ENCODE measurements around the gene FARSA.

FARSA gene

DNA sequence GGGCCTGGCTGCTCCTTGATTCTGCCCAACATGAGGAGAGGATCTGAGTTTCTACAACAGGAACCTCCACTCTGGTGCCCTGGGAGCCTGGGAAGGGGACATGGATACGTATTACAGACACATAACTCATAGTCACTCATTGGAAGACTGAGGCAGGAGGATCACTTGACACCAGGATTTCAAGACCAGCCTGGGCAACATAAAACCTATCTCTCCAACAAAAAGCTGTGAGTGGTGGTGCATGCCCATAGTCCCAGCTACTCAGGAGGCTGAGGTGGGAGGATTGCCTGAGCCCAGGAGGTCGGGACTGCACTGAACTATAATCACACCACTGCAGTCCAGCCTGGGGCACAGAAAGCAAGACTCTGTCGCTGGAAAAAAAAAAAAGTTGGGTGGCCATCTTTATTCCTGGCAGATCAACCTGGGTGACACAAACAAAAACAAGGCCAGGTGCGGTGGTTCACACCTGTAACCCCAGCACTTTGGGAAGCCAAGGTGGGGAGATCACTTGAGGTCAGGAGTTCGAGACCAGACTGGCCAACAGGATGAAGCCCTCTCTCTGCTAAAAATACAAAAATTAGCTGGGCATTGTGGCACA is 45.4 kb downstream of the FARSA start:
- DNase-seq = no peak

DNA sequence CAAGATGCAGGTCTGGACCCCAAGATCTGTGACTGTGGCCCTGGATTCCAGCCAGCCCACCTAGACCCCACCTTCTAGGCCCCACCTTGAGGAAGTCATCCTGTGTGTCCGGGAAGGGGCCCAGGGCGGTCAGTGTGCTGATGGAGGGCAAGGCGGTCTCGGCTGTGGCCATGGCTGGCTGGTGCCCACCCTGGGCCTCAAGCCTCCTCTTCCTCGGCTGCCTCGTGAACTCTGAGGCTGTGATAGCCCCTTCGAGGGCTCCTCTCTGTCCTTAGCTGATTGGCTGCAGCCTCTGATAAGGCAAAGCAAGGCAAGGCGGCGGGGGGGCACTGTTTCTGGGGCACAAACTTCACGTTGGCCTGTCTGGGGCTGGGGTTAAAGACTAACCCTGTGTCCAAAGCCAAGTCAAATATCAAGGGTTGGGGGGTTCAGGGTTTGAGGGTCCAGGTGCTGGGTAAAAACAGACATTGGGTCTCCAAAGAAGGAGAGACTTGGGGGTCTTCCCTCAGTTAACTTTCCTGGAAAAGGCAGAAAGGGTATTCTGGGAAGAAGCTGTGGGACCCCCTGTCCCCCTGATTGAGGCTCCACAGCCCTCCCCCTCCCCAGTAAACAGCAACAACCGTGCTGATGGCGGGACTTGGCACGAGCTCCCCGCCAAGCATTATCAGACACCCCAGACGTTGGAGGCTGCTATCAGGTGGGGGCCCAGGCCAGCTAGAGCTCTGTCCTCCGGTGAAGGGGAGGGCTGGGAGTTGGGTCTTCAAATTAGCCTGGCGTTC is 46.4 kb downstream of the FARSA start, which contains the start of gene KLF1:
Gene KLF1, minus strand, starts transcription at position 233 of the 779 bp plus-strand sequence. Its CDS starts 61 bp downstream, at position 172.
- DNase-seq = no peak

DNA sequence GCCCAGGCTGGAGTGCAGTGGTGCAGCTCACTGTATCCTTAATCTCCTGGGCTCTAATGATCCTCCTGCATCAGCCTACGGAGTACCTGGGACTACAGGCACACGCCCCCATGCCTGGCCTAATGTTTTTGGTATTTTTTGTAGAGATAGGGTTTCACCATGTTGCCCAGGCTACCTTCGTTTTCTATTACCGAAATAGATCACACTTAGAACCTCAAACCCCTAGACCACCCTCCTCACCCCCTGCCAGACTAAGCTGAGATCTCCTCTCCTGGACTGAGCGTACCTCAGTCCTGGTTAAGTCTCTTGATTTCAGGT is 46.9 kb downstream of the FARSA start:
- no peak for DNase-seq

DNA sequence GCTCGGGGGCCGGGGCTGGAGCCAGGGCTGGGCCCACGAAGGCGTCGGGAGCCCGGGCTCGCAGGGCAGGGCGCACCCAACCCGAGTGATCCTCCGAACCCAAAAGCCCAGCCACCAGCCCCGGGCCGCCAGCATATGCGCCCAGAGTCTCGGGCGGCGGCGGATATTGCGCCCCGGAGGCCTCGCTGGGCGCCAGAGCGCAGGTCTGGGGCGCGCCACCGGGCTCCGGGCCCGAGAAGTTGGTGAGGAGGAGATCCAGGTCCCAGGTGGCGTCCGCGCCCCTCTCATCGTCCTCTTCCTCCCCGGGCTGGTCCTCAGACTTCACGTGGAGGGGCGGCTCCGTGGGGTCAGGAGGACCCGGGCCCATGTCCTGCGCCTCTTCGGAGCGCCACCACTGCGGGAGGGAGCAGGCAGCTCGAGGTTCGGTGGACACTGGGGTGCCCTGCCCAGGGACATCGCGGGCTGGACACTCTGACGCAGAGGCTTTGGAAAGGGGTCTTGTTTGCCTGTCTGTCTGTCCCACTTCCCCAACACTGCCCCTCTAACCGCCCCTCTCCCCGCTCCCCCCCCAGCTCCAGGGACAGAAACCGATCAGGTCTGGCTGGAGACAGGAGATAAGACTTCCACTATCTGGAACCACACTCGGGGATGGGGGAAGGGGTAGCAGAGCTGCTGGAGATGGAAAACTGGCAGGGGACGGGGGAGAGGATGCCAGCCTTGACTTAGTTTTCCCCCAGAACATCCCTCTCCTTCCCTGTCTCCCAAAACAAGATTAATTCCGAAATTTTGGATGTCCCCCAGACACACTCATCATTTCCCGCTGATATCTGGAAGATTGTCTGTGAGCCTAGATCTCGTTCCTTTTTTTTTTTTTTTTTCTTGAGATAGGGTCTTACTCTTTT is 47.5 kb downstream of the FARSA start:
- DNase-seq = no peak

DNA sequence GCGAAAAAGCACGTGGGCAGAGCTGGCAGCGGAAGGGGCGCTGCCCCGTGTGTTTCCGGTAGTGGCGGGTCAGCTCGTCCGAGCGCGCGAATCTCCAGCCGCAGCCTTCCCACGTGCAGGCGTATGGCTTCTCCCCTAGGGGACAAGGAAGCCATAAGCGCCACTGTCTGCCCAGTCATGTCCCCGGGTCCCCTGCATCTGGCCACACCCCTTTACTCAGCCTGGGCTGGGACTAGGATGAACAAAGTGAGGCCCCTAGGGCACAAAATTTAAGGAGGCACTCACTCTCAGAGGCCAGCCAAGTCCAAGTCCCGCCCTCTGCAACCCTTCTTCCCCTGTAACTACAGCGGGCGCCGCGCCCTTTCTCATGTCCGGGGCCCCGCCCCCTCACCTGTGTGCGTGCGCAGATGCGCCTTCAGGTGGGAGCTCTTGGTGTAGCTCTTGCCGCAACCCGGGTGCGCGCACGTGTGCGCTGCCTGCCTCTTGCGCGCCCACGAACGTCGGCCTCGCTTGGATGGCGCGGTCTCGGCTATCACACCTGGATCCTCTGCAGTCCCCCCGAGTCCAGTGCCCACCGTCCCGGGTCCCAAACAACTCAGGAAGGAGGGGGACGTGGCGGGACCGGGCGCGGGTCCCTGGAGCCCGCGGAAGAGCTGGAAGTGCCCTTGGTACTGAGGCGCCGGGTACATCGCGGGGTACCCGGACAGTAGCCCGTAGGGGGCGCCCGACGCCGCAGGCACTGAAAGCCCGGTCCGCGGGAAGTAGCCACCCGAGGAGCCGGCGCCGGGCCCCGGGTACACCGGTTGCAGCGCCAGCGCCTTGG is 48.4 kb downstream of the FARSA start:
- DNase-seq = peak in 1 of 2 donors; percentile 39

DNA sequence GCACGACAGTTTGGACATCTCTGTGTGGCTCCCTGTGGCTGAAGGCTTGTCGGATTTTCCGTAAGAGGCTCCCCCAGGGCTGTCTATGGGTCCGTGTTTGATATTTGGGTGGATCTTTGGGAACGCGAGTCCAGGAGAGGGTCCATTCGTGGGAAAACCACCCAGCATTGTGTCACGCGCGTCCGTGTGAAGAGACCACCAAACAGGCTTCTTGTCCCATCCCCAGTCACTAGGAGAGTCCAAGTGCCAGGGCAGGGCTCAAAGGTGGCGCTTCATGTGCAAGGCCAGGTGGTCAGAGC is 48.9 kb downstream of the FARSA start:
- no peak for DNase-seq

DNA sequence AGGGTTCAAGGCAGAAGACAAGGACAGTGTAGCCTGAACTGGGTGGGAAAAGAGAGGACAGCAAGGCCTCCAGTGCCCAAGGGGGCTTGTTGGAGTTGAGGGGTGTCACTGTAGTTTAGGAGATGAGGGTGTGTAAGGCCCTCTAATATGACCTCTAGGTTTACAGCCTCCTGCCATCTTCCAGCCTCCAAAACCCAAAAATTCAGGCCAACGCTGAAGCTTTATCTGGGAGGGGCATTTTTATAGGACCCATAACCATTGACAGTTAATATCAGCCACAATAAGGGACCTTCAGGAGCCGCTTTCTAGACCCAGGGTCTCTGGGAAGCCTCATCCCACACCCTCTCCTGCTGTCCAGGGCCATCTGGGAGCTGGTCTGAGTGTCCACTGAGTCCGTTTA is 49.3 kb downstream of the FARSA start:
- no peak for DNase-seq

DNA sequence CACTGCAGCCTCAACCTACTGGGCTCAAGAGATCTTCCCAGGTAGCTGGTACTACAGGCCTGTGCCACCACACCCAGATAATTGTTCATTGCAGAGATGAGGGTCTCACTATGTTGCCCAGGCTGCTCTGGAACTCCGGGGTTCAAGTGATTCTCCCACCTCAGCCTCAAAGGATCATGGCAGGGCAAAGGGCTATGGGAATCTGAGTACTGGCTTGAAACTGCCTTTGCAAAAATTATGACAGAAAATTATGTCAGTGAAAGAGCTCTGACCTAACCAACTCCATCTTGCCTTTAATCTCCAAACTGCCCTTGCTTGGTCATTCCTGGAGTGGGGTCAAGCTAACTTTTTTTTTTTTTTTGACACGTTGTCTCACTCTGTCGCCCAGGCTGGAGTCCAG is 50.9 kb downstream of the FARSA start:
- no peak for DNase-seq

DNA sequence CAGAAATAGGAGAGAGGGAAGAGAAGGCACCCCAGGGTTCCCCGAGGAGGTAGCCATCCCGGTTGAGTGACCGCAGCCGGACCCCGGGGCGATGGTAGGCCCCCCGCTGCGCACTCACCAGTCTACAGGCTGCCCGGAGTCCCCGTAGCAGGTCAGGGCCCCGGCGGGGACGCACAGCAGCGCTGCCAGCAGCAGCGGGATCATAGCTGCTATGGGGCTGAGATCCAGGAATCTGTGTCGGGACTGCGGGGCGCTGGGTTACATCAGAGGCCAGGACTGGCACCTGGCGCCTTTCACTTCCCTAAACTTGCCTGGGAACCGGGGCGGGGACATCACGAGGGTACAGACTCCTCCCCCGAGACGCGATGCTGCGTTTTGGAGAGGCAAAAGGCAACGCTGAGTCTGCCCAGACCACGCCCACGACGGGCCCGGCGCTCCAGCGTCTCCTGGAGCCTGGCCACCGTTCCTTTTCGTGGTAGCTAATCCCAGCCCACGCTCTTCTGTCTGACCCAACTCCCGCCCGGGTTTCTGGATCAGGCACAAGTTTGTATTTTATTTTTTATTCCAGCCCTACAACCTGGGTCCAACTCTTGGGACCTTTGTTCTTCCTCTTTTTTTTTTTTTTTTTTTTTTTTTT is 52.2 kb downstream of the FARSA start, which contains the start of gene DNASE2:
Gene DNASE2, minus strand, starts transcription at position 278 of the 637 bp plus-strand sequence. Its CDS starts 74 bp downstream, at position 204.
- peak; percentile 39 to 83 for DNase-seq

DNA sequence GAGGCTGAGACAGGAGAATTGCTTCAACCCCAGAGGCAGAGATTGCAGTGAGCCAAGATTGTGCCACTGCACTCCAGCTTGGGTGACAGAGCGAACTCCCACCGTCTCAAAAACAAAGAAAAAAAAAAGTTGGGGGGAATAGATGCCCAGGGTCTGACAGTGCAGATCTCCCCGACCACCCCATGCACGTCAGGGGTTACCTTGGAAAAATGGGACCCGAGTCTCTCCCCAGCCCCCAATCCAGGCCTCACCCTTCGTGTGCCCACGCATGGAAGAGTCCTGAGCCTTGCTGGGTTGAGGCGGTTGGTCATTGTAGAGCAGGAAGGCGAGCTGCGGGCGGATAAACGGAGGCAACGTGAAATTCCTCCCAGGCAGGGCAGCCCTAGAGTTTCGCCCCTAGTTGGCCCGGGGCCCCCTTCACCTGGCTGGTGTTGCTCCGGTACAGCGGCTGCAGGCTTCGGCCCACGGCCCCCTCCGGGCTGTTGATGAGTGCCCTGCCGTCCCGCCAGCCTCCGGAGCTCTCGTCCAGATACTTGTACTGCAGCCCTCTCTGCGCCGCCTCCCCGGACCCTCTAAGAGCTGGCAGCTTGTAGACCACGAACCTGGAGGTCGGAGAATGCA is 52.9 kb downstream of the FARSA start:
- DNase-seq = no peak

DNA sequence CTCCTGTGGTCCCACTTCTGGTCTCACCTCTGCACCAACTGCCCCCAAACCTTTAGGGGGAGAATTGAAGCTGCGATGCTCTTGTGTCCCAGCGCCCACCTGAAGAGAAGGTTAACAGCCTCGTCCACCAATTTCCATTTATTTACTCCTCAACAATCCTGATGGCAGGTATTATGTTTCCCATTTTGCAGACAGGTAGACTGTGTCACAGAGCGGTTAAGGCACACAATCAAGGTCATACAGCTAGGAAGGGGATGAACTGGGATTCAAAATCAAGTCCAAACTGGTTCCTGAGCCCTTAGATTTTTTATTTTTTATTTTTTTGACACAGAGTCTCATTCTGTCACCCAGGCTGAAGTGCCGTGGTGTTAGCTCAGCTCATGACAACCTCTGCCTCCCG is 58.4 kb downstream of the FARSA start:
- no peak for DNase-seq

DNA sequence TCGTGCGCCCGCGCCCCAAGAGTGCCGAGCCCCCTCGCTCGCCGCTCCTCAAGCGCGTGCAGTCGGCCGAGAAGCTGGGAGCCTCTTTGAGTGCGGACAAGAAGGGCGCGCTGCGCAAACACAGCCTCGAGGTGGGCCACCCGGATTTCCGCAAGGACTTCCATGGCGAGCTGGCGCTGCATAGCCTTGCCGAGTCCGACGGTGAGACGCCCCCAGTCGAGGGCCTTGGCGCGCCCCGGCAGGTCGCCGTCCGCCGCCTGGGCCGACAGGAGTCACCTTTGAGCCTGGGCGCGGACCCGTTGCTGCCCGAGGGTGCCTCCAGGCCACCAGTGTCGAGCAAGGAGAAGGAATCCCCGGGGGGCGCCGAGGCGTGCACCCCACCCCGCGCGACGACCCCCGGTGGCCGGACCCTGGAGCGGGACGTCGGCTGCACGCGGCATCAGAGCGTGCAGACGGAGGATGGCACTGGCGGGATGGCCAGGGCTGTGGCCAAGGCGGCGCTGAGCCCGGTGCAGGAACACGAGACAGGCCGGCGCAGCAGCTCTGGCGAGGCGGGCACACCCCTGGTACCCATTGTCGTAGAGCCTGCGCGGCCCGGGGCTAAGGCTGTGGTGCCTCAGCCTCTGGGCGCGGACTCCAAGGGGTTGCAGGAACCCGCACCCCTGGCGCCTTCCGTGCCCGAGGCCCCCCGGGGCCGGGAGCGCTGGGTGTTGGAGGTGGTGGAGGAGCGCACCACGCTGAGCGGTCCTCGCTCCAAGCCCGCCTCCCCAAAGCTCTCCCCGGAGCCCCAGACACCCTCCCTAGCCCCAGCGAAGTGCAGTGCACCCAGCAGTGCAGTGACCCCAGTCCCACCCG is 59.4 kb downstream of the FARSA start:
- DNase-seq = no peak

DNA sequence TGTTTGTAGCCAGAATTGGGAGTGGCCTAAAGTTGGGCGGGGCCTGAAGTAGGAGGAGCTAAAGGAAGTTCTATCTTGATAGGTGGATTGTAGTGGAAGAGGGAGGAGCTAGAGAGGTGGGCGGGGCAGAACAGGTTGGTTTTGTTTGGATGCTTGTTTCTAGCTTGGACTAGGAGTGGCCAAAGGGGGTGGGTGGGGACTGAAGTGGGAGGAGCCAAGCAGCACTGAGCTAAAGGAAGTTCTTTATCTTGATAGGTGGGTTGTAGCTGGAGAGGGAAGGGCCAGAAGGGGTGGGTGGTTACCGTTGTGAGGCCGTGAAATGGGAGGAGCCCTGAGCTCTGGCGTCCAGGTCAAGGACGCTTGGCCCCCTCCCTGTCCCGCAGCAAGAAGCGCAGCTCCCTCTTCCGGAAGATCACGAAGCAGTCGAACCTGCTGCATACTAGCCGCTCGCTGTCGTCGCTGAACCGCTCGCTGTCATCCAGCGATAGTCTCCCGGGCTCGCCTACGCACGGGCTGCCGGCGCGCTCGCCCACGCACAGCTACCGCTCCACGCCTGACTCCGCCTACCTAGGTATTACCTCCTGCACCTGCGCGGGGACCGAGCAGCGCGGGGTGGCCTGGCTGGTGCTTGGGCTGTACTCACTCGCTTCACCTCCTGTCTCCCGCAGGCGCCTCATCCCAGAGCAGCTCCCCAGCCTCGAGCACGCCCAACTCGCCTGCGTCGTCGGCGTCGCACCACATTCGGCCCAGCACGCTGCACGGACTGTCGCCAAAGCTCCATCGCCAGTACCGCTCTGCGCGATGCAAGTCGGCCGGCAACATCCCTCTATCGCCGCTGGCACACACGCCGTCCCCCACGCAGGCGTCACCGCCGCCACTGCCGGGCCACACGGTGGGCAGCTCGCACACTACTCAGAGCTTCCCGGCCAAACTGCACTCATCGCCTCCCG is 60.3 kb downstream of the FARSA start:
- no peak for DNase-seq

Data from hippocampal formation (tissue), 2 donors.